H9 (cell line): ENCODE results near the gene MAPK12. TPM values are rescaled to one million over a fixed set of nuclear protein-coding genes. Genes with fewer than 3 reads are reported as not detected.

Experiments
- DNase-seq: peaks from one replicate; pipeline ENCODE4 v3.0.0-alpha.2; 2017
- H2AFZ ChIP-seq: one replicate; pipeline ENCODE4 v1.6.1; 2013; ENCODE audit warnings: mild to moderate bottlenecking, low read length, control low read depth, moderate library complexity
- H2AK5ac ChIP-seq: 2 replicates; pipeline ENCODE4 v1.6.1; 2013; ENCODE audit warnings: low read length, control low read depth, mixed read lengths; ENCODE audit not compliant: insufficient read length
- H2BK120ac ChIP-seq: one replicate; pipeline ENCODE4 v1.6.1; 2013; ENCODE audit warnings: low read depth, mild to moderate bottlenecking, low read length, control low read depth, inconsistent platforms; ENCODE audit not compliant: poor library complexity, severe bottlenecking
- H2BK12ac ChIP-seq: 2 replicates; pipeline ENCODE4 v1.6.1; 2013; ENCODE audit warnings: low read length, control low read depth, mixed read lengths, low read depth; ENCODE audit not compliant: insufficient read length
- H2BK15ac ChIP-seq: 2 replicates; pipeline ENCODE4 v1.6.1; 2013; ENCODE audit warnings: low read depth, low read length, control low read depth
- H2BK20ac ChIP-seq: one replicate; pipeline ENCODE4 v1.6.1; 2013; ENCODE audit warnings: low read depth, mild to moderate bottlenecking, low read length, control low read depth, inconsistent platforms; ENCODE audit not compliant: poor library complexity, severe bottlenecking
- H2BK5ac ChIP-seq: 2 replicates; pipeline ENCODE4 v1.6.1; 2013; ENCODE audit warnings: low read length, control low read depth, mixed read lengths; ENCODE audit not compliant: insufficient read length
- H3K14ac ChIP-seq: 2 replicates; pipeline ENCODE4 v1.6.1; 2013; ENCODE audit warnings: low read length, control low read depth; ENCODE audit not compliant: insufficient read depth
- H3K18ac ChIP-seq: 2 replicates; pipeline ENCODE4 v1.6.1; 2013; ENCODE audit warnings: low read depth, mild to moderate bottlenecking, mixed read lengths, low read length, control low read depth; ENCODE audit not compliant: insufficient read length
- H3K23ac ChIP-seq: 2 replicates; pipeline ENCODE4 v1.6.1; 2013; ENCODE audit warnings: low read length, control low read depth, mixed read lengths, low read depth; ENCODE audit not compliant: insufficient read length
- H3K23me2 ChIP-seq: 2 replicates; pipeline ENCODE4 v1.6.1; 2013; ENCODE audit warnings: low read depth, mild to moderate bottlenecking, mixed read lengths, low read length, control low read depth; ENCODE audit not compliant: insufficient read length, poor library complexity, severe bottlenecking
- H3K27ac ChIP-seq: 2 replicates; pipeline ENCODE4 v1.5.1; 2013; ENCODE audit warnings: low read length, control low read depth, mixed read lengths, low read depth; ENCODE audit not compliant: insufficient read length
- H3K27me3 ChIP-seq: 2 replicates; pipeline ENCODE4 v1.6.1; 2013; ENCODE audit warnings: low read length, control low read depth, inconsistent platforms; ENCODE audit not compliant: insufficient read depth
- H3K4ac ChIP-seq: 2 replicates; pipeline ENCODE4 v1.6.1; 2013; ENCODE audit warnings: low read depth, mild to moderate bottlenecking, control low read depth, inconsistent platforms, low read length, moderate library complexity
- H3K4me1 ChIP-seq: 2 replicates; pipeline ENCODE4 v1.6.1; 2013; ENCODE audit warnings: low read length, control low read depth, inconsistent platforms; ENCODE audit not compliant: insufficient read depth
- H3K4me2 ChIP-seq: 2 replicates; pipeline ENCODE4 v1.6.1; 2013; ENCODE audit warnings: low read length, control low read depth, mixed read lengths; ENCODE audit not compliant: insufficient read length, insufficient read depth
- H3K56ac ChIP-seq: 2 replicates; pipeline ENCODE4 v1.6.1; 2013; ENCODE audit warnings: low read depth, mild to moderate bottlenecking, mixed read lengths, low read length, control low read depth; ENCODE audit not compliant: insufficient read length
- H3K79me1 ChIP-seq: 2 replicates; pipeline ENCODE4 v1.6.1; 2013; ENCODE audit warnings: low read depth, mild to moderate bottlenecking, moderate library complexity, low read length, control low read depth, inconsistent platforms; ENCODE audit not compliant: insufficient read depth, poor library complexity, severe bottlenecking
- H3K79me2 ChIP-seq: 2 replicates; pipeline ENCODE4 v1.6.1; 2013; ENCODE audit warnings: low read length, control low read depth, inconsistent platforms; ENCODE audit not compliant: insufficient read depth
- H3K9ac ChIP-seq: 2 replicates; pipeline ENCODE4 v1.6.1; 2013; ENCODE audit warnings: low read length, control low read depth, mixed read lengths; ENCODE audit not compliant: insufficient read length; ENCODE audit errors: extremely low read depth
- H3K9me3 ChIP-seq: one replicate; pipeline ENCODE4 v1.6.1; 2013; ENCODE audit warnings: low read depth, low read length, inconsistent platforms; ENCODE audit not compliant: control insufficient read depth
- H3T11ph ChIP-seq: one replicate; pipeline ENCODE4 v1.6.1; 2013; ENCODE audit warnings: mild to moderate bottlenecking, low read length, control low read depth, inconsistent platforms
- H4K20me1 ChIP-seq: one replicate; pipeline ENCODE4 v1.6.1; 2013; ENCODE audit not compliant: control insufficient read depth, insufficient read length, insufficient read depth
- H4K5ac ChIP-seq: 2 replicates; pipeline ENCODE4 v1.6.1; 2013; ENCODE audit warnings: low read depth, mild to moderate bottlenecking, mixed read lengths, low read length, control low read depth; ENCODE audit not compliant: insufficient read length
- H4K8ac ChIP-seq: replicated peaks from 2 replicates; pipeline ENCODE4 v1.6.1; 2013; ENCODE audit warnings: low read length, control low read depth, mixed read lengths, low read depth; ENCODE audit not compliant: insufficient read length
- H4K91ac ChIP-seq: 2 replicates; pipeline ENCODE4 v1.6.1; 2013; ENCODE audit warnings: low read depth, mild to moderate bottlenecking, moderate library complexity, mixed read lengths, low read length, control low read depth; ENCODE audit not compliant: insufficient read length
- H3K27ac Mint-ChIP-seq, 3 experiments: 2 replicates in 2 of 3; 3 replicates in 1 of 3; pipeline ENCODE4 v1.8.0; 2020 to 2021; ENCODE audit warnings: mixed read lengths in 3 of 3, mild to moderate bottlenecking in 1 of 3, moderate library complexity in 1 of 3
- H3K27me3 Mint-ChIP-seq: 2 replicates; pipeline ENCODE4 v1.8.0; 2021; ENCODE audit warnings: low read depth, mild to moderate bottlenecking, moderate library complexity, mixed read lengths
- H3K36me3 Mint-ChIP-seq, 3 experiments: 2 replicates in 2 of 3; 3 replicates in 1 of 3; pipeline ENCODE4 v1.8.0; 2020 to 2021; ENCODE audit warnings: low read depth in 3 of 3, mixed read lengths in 3 of 3; ENCODE audit not compliant: insufficient read depth in 1 of 3
- H3K4me1 Mint-ChIP-seq, 2 experiments: 2 replicates each; pipeline ENCODE4 v1.8.0; 2020; ENCODE audit warnings: mixed read lengths in 2 of 2
- H3K4me3 Mint-ChIP-seq, 2 experiments: 2 replicates in 1 of 2; 3 replicates in 1 of 2; pipeline ENCODE4 v1.8.0; 2020 to 2021; ENCODE audit warnings: mild to moderate bottlenecking in 2 of 2, mixed read lengths in 2 of 2, moderate library complexity in 1 of 2
- H3K9me3 Mint-ChIP-seq, 2 experiments: 2 replicates in 1 of 2; 3 replicates in 1 of 2; pipeline ENCODE4 v1.8.0; 2020; ENCODE audit warnings: mild to moderate bottlenecking in 2 of 2, mixed read lengths in 2 of 2, moderate library complexity in 1 of 2
- WGBS: extraction: QIAGEN DNeasy Blood & Tissue Kit; methylation state at CpG from one replicate; pipeline ENCODE4 v1.1.7; 2013; ENCODE audit warnings: missing lambda C conversion rate, low lambda C conversion rate, mixed read lengths; ENCODE audit not compliant: insufficient read length; ENCODE audit errors: extremely low coverage; 5-methylcytosine and 5-hydroxymethylcytosine counted together
- total RNA-seq: library from RNA; stranded (reverse); gene quantifications from 2 replicates; pipeline ENCODE4 v1.2.1, GENCODE V29; 2021
- TF ChIP-seq, protein P1 (sequence below): fragments of 200-600 bp; sonication (generic); conservative IDR thresholded peaks from 3 replicates; pipeline ENCODE4 v1.8.0; 2021; ENCODE audit warnings: antibody characterized with exemption, mild to moderate bottlenecking

The MAPK12 gene
- total RNA-seq, 1 experiment from 2014 or later = 31.3 TPM

- Histone ChIP-seq H3K4ac (no peak overlapping the region), H3K27me3 (no peaks in the 10 kb centered on the region), H2BK5ac (no peak overlapping the region), H3T11ph (no peak overlapping the region), H3K4me1 (no peaks in the 10 kb centered on the region), H4K5ac (no peak overlapping the region), H2AK5ac (no peak overlapping the region), H2BK120ac (no peak overlapping the region), H3K23me2 (peaks cover 13% of the 10 kb centered on the region), H4K91ac (no peak overlapping the region), H4K8ac (no peak overlapping the region), H2BK20ac (no peak overlapping the region), H2AFZ (no peak overlapping the region), H3K4me2 (no peak overlapping the region), H3K79me2 (no peaks in the 10 kb centered on the region; the same call in 1 of the 2 replicates), H3K27ac (no peak overlapping the region), H4K20me1 (peaks cover 3% of the 10 kb centered on the region), H3K56ac (no peak overlapping the region), H3K9ac (no peak overlapping the region), H2BK15ac (no peak overlapping the region), H2BK12ac (no peak overlapping the region), H3K79me1 (no peaks in the 10 kb centered on the region), H3K14ac (no peak overlapping the region), H3K23ac (no peak overlapping the region), H3K18ac (no peak overlapping the region), H3K9me3 (no peaks in the 10 kb centered on the region)
- TF ChIP-seq, protein P1, sequence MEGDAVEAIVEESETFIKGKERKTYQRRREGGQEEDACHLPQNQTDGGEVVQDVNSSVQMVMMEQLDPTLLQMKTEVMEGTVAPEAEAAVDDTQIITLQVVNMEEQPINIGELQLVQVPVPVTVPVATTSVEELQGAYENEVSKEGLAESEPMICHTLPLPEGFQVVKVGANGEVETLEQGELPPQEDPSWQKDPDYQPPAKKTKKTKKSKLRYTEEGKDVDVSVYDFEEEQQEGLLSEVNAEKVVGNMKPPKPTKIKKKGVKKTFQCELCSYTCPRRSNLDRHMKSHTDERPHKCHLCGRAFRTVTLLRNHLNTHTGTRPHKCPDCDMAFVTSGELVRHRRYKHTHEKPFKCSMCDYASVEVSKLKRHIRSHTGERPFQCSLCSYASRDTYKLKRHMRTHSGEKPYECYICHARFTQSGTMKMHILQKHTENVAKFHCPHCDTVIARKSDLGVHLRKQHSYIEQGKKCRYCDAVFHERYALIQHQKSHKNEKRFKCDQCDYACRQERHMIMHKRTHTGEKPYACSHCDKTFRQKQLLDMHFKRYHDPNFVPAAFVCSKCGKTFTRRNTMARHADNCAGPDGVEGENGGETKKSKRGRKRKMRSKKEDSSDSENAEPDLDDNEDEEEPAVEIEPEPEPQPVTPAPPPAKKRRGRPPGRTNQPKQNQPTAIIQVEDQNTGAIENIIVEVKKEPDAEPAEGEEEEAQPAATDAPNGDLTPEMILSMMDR = no peak
- Mint-ChIP-seq H3K36me3 (peaks cover 16 to 47% (median 41%) of the 10 kb centered on the region in 3 experiments), H3K27ac (no peak overlapping the region), H3K4me1 (peaks cover 9 to 14% of the 10 kb centered on the region in 2 experiments), H3K27me3 (no peaks in the 10 kb centered on the region), H3K4me3 (no peak overlapping the region), H3K9me3 (peaks cover 5 to 6% of the 10 kb centered on the region in 2 experiments; a peak in 3 of 5 replicates)
- no CpG with 5 or more reads among the region's 7 CpGs for WGBS
- no peak for DNase-seq
Observed at GRCh38 chr22:50204571-50204970, 56.9 kb downstream of the MAPK12 start.
